Esophagus squamous epithelium (tissue), 4 donors: ENCODE results near the gene CLEC4F.

ENCODE experiments used
- CTCF ChIP-seq, 6 experiments: fragments of 450-650 bp in 4 of 6; fragments of 200-600 bp in 2 of 6; sonication (generic) in 2 of 6; IDR thresholded peaks; one replicate each; pipeline ENCODE4 v1.5.1; 2016 to 2019; ENCODE audit warnings: antibody characterized with exemption in 6 of 6, mild to moderate bottlenecking in 4 of 6, moderate library complexity in 4 of 6
- POLR2A ChIP-seq, 4 donors: fragments of 450-650 bp; IDR thresholded peaks; one replicate each; pipeline ENCODE4 v1.6.1; 2017; ENCODE audit warnings: antibody characterized with exemption in 4 of 4, mild to moderate bottlenecking in 4 of 4, moderate library complexity in 3 of 4

GRCh38 chr2:70832386-70832785, 12.0 kb upstream of the CLEC4F start:
- TF ChIP-seq CTCF (IDR thresholded peaks at IDR 0.05) (no peak), POLR2A (IDR thresholded peaks at IDR 0.05) (no peak)
